HG02759 (cell line): ENCODE results near the gene TENT5C.

ENCODE experiments used
- ATAC-seq: cut with Tn5 transposase; IDR thresholded peaks from one replicate; pipeline ENCODE4 v1.9.1; 2021; ENCODE audit warnings: mild to moderate bottlenecking, moderate library complexity; ENCODE audit not compliant: unreplicated experiment

TENT5C gene

DNA sequence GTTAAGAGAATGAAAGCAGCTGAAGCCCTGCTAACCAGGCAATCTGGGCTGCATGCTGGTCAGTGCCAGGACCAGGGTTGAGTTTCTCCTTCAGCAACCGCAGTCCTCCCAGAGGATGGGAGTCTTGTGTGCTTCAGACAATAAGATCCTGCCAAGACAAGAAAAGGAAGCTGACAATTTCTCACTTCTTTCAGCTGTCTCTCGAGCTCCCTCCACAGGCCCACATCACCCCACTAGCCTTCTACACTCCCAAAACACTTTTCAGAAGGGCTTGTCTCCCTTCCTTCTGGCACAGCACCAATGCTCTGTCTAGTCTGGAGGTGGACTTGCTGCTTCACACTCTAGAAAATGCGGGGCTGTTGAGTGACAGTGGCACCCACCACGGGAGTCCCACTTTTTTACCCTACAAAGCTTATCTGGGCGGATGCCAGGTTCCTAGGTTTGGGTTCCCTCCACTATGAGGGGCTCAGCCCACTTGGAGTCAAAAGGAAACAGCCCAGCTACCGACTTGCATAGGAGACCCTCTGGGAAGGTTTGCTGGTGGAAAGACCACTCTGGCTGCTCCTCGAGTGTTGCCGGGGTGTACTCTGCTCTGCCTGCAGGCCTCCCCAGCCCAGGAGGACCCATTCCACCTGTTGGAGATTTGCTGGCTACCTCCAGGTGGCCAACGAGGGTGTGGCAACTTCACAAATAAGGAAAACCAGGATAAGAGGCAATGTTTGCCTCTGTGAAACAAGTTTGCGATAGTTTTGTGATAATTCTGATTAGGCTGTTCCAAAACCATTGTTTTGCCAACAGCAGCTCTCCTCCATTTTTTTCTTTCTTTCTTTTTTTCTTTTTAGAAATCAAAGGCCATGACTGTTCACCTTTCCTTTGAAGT is 68.9 kb downstream of the TENT5C start:
- ATAC-seq: peak; percentile 66

DNA sequence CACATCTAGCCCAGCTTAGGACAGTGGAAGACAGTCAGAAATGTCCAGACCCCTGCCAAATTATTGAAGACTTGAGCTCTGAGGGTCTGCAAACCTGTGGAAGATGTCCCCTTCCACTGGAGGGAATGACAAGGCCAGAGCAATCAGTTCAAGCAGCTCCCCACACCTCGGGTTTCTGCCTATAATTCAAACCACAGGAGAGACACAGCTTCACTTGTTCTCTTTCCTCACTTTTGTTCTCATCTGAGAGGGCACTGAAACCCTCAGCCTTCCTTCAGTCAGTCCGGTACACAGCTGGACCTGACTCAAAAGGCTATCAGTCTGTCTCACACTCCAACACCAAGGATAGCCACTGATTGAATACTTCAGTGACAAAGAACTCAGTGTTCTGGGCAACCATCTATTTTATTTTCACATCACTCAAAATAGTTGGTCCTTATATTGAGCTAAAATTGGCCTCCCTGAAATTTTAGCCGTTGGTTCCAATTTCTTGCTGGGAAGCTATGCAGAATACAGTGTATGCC is 70.1 kb downstream of the TENT5C start:
- ATAC-seq: no peak

DNA sequence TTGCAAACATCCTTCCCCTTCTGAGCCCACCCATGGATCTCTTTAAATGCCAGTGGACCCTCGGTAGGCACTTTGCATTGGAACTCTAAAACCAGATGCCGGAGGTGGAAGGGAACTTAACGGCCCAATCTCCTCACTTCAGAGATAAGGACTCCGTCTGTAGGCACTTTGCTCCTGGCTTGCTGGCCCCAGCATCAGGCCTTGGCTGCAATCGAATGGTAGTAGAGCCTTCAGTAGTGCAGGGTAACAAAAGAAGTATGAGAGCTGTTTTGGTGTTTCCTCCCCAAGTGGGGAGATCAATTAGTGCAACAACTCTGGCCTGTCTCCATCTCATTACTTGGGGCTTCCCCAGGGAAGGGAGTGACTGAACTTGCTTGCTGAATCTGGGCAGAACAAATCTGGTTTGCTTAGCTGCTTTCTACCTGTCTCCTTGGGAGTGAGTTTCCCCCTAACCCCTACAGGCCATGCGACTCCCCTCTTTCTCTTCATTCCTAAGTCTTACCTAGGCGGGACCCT is 70.8 kb downstream of the TENT5C start:
- no peak for ATAC-seq
